Measurements from ENCODE around the gene SLC22A3. TPM values are rescaled to one million over a fixed set of nuclear protein-coding genes. Genes with fewer than 3 reads are reported as not detected.
A peak's percentile ranks its signal among the peaks of the same experiment; 100 is the strongest.

The SLC22A3 gene
- total and polyA plus RNA-seq, 3 donors from 2014 or later, result 5.7 to 10.3 (median 6.9) TPM

DNA sequence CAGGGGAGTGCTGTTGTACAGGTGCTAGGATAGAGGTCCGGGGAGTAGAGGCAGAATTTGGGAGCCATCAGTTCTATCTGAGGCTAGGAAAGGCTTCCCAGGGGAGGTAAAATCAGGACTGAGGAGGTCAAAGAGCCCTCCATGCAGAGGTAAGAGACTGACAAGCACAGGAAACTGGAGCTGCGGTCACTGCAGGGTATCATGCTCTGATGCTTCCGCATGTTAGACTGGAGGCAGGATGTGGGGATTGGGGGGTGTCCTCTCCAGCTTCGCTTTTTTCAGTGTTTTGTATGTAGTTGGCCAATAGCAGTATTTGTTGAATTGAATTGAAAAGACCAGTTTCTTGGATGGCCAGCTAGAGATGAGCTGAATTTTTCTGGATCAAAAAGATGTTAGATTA, 87.8 kb downstream of the SLC22A3 start:
- Histone ChIP-seq H3K36me3 (ENCODE audit: low read depth, missing control alignments) (no peaks in the 10 kb centered on the region), H3K4me3 (no peak overlapping the region), H3K4me1 (peaks cover 18% of the 10 kb centered on the region), H3K9me3 (no peaks in the 10 kb centered on the region), H3K27me3 (no peaks in the 10 kb centered on the region), H3K27ac (no peak overlapping the region)
- no peak for TF ChIP-seq CTCF (IDR thresholded peaks at IDR 0.05)
- TF ChIP-seq POLR2A (IDR thresholded peaks at IDR 0.05), result no peak
- intact Hi-C loops (cut with DNase I; ENCODE audit: low total_unique reads), result no loop called here
- WGBS, 2 donors, result 87 to 93% methylated on average over 4 of the region's 4 CpGs
- DNase-seq, result no peak

DNA sequence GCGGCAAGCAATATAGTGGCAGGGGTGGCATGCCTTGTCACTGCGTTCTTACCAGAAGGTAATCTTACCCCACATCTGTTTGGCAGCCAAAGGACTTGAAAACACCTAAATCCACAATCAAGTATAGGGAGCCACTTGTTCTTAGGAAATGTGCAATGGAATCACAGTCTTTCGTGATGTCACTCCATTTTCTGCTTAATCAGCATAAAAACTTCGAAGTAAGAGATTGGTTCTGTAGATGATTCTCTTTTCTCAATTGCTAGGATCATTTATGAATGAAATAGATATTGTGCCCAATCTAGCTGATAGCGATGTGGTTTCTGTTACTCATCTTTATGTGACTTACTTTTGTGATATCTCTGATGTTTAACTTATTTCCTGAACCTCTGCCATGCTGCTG, 89.0 kb downstream of the SLC22A3 start:
- intact Hi-C loops (cut with DNase I; ENCODE audit: low total_unique reads), result no loop called here

DNA sequence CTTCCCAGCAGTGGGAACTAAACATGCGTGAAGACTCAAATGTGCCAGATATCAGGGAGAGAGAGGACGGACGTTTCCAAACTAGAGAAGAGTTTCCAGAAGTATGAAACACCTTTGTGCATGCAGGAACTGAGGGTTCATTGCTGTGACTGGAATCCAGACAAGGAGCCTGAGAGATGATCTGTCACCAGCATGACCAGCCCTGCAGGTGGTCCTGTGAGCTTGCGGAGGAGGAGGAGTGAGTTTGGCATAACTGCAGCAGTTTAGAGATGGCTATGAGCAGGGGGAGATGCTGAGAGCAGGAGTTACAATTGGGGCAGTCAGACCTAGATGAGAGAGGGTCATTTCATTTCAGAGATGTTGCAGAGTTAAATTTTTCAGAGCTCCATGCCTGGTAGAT, 89.6 kb downstream of the SLC22A3 start:
- no peak overlapping the region for H3K4me3 ChIP-seq
- H3K27ac ChIP-seq, result no peak overlapping the region
- 87 to 90% methylated on average over 4 of the region's 4 CpGs for WGBS, 2 donors
- no peak for DNase-seq
- H3K4me1 ChIP-seq, result peaks cover 3% of the 10 kb centered on the region
- TF ChIP-seq CTCF (IDR thresholded peaks at IDR 0.05), result no peak
- no peak for TF ChIP-seq POLR2A (IDR thresholded peaks at IDR 0.05)
- no peaks in the 10 kb centered on the region for H3K27me3 ChIP-seq
- no peaks in the 10 kb centered on the region for H3K9me3 ChIP-seq
- intact Hi-C loops (cut with DNase I; ENCODE audit: low total_unique reads), result no loop called here
- no peaks in the 10 kb centered on the region for H3K36me3 ChIP-seq (ENCODE audit: low read depth, missing control alignments)

More for the DNA sequence above, 89.0 kb downstream of the SLC22A3 start:
- Histone ChIP-seq H3K27ac (no peak overlapping the region), H3K4me1 (peaks cover 9% of the 10 kb centered on the region), H3K36me3 (ENCODE audit: low read depth, missing control alignments) (no peaks in the 10 kb centered on the region), H3K9me3 (no peaks in the 10 kb centered on the region), H3K27me3 (no peaks in the 10 kb centered on the region), H3K4me3 (no peak overlapping the region)
- DNase-seq, result no peak
- 80 to 92% methylated on average over 5 of the region's 5 CpGs for WGBS, 2 donors
- no peak for TF ChIP-seq CTCF (IDR thresholded peaks at IDR 0.05)
- TF ChIP-seq POLR2A (IDR thresholded peaks at IDR 0.05), result no peak

GRCh38 chr6:160438481-160438880, 90.3 kb downstream of the SLC22A3 start:
- TF ChIP-seq CTCF (IDR thresholded peaks at IDR 0.05), result no peak
- no peak for TF ChIP-seq POLR2A (IDR thresholded peaks at IDR 0.05)
- Histone ChIP-seq H3K4me3 (no peak overlapping the region), H3K36me3 (ENCODE audit: low read depth, missing control alignments) (no peaks in the 10 kb centered on the region), H3K4me1 (no peaks in the 10 kb centered on the region), H3K27me3 (no peaks in the 10 kb centered on the region), H3K27ac (no peak overlapping the region), H3K9me3 (no peaks in the 10 kb centered on the region)
- no peak for DNase-seq
- intact Hi-C loops (cut with DNase I; ENCODE audit: low total_unique reads), result no loop called here
- WGBS, 2 donors, result 81 to 88% methylated on average over 4 of the region's 4 CpGs

- 49 to 57% methylated on average over 5 of the region's 5 CpGs for WGBS, 2 donors
- H3K27ac ChIP-seq, result peak overlapping the region in 1 of 2 donors; percentile 22
- no peaks in the 10 kb centered on the region for H3K9me3 ChIP-seq
- intact Hi-C loops (cut with DNase I; ENCODE audit: low total_unique reads), result no loop called here
- no peaks in the 10 kb centered on the region for H3K36me3 ChIP-seq (ENCODE audit: low read depth, missing control alignments)
- no peaks in the 10 kb centered on the region for H3K4me1 ChIP-seq
- DNase-seq, result no peak
- TF ChIP-seq POLR2A (IDR thresholded peaks at IDR 0.05) (no peak), CTCF (IDR thresholded peaks at IDR 0.05) (no peak)
- H3K4me3 ChIP-seq, result no peak overlapping the region
- H3K27me3 ChIP-seq, result no peaks in the 10 kb centered on the region
Observed at GRCh38 chr6:160439751-160440150, 91.6 kb downstream of the SLC22A3 start.

Data from testis (tissue), 3 donors.